NCI-H2196 (cell line): Measurements from ENCODE around the gene TMEM52B.
"Not testable (repeated sequence)": the region's sequence is repeated elsewhere in the genome, so short reads cannot be mapped to it uniquely, and the experiment has no call there.

Experiments used
- DNase-seq: peaks from one replicate; lab custom pipeline; 2025; ENCODE audit not compliant: unreplicated experiment; lab: John Stamatoyannopoulos, UW

Gene TMEM52B

GRCh38 chr12:10170216-10170615 lies 8.6 kb upstream of the TMEM52B start:
- no peak for DNase-seq

DNA sequence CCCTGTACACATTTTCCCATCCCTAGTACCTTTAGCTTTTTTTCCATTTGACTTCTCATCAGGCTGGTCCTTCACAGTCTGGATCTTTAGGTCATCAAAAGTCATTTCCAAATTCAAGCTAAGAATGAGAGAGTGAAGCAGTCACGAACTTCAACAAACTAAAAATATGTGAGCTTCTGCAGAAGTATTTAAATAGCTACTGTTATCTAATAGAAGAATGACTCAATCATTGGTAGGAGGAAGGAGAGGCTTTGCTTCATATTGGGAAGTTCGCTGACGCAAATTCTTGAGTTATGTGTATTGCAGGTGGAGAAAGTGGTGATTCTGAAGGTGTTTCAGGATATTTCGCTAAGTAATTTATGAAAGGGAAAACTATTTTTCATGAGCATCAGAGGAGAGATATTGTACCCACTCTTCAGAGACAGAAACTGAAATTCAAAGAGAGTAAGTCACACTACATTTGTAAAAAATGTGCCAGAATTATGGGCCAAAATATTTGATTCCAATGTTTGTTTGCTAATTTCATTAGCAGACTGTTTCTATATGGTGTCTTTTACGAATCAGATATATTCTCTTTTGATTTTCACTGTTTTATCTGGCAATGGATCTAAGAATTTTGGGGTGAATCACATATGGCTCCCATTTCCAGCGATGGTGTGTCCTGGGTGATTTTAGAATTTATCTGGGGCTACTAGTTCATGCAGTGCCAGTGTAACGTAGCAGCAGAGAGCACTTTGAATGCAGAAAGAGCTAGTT lies 6.7 kb upstream of the TMEM52B start, which contains the start of gene OLR1:
Gene OLR1, minus strand, starts transcription at position 160 of the 756 bp plus-strand sequence. Its CDS starts 55 bp downstream, at position 105.
- no peak for DNase-seq

DNA sequence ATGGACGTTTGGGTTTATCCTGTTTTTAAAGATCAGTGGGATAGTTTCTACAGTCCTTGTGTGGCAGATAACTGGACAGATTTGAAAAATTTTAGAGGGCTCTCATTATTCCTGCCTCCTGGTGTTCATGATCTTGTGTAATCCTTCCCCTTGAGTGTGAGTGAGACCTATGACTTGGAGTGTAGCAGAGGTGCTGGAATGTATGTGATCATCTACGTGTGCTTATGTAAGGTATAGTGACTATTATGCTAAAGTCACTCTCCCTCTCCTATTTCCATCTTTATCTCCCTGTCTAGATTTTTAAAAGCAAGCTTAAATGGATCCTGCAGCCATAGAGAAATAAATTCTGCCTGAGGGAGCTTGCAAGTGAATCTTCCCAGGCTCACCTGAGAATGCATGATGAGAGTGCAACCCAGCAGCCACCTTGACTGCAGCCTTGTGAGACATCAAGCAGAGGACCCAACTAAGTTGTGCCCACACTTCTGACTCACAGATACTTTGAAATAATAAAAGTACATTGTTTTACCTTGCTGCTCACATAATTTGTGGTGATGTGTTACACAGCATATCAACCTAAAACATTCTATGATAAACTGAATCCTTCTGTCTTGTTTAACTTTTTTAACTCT lies 3.7 kb upstream of the TMEM52B start:
- DNase-seq = no peak

DNA sequence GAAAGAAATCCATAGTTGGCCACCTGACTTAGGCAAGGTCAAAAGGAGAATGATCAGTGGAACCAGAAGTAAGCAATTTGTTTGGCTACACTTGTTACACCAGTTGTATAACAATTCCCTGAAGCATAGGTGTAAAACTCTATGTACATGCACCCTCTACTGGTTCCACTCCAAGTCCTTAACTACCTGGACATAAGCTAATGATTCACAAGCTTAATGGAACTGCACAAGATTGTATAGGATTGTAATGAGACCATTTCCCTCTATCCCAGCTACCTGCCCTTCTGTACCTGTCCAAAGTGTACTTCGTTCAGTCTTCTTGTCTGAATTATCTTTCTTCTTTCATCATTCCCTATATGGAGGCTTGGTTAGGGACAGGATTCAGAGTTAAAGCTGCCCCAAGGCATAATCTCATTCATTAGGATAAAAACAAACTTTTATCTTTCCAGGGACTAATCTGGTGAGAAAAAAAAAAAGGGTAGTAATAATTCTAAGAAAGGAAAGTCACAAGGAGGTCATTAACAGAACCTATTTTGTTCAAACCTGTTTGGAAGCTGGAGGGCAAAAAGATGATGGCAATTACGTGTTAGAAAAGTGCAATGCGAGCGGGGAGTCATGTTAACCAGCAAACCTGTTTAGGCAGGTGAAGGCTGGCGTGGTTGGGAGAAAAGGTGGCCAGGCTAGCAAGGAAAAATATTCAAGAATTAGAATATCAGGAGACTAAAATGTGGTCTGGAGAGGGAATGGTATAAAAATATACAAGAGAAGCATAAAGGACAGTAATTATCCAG lies 2.8 kb upstream of the TMEM52B start:
- no peak for DNase-seq

- DNase-seq = no peak
Observed at GRCh38 chr12:10179776-10180181, 947 bp downstream of the TMEM52B start.

DNA sequence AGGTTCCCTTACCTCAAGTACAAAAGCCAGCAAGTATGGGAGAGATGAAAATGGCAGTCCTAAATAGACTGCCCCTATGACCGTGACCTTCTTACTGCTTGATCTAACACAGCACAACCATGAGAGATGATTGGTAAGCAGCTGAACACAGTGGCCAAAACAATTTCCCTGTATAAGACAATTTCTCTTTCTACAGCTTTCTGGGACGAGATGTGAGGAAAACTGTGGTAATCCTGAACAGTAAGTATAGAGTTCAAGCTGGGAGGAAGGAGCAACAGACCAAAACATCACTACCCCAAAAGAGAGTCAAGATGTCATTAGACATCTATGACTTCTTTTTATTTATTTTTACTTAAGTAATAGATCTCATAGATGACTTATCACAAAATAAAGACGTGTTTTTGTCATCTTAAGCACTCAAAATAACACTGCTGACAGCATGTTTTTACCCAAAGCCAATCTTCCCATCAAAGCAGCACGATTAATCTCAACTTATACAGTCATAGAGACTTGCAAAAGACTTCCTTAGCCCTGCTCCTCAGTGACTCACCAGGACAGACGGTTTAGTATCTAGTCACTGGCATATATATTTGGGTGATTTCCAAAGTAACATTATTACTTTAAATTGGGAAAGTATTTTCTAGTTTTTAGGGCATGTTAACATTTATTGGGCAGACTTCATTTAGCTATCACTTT lies 3.7 kb downstream of the TMEM52B start:
- no peak for DNase-seq

DNA sequence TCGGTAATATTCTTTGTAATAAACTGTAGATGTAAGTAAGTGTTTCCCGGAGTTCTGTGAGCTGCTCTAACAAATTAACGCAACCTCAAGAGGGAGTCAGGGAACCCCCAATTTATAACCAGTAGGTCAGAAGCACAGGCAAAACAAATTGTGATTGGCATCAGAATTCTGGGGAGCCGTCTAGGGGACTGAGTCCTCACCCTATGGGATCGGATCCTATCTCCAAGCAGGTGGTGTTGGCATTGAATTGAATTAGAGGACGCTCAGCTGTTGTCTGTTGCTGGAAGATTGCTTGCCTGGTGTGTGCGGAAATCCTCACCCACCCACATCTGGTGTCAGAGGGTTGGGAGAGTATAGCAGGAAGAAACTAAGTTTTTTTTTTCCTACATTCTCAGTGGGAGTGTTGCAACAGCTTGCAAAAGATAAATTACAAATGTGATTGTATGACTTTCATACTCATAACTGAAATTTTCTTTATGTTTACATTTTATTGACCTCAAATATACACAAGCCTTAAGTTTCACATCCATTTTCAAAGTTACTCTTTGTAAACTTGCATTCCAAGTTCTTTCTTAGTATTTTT lies 5.5 kb downstream of the TMEM52B start:
- no peak for DNase-seq

- DNase-seq = no peak
Observed at GRCh38 chr12:10186299-10186698, 7.5 kb downstream of the TMEM52B start.

GRCh38 chr12:10186958-10187357 lies 8.1 kb downstream of the TMEM52B start:
- not testable (repeated sequence) for DNase-seq

DNA sequence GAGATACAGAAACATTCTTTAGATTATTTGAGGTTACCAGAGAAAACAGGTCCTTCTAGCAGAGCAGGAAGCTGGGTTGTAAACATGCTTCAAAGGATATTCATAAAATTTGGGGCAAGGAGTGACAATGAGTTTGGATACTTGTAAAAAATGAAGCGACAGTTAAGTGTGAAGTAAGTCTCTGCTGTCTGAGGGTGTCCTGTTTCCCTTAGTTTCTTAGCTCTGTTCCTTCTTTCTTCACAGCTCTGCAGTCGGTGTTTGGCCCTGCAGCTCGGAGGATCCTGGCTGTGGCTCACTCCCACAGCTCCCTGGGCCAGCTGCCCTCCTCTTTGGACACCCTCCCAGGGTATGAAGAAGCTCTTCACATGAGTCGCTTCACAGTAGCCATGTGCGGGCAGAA lies 10.8 kb downstream of the TMEM52B start:
- no peak for DNase-seq

GRCh38 chr12:10190558-10191388 lies 11.9 kb downstream of the TMEM52B start:
- DNase-seq = peak; percentile 21

- no peak for DNase-seq
Observed at GRCh38 chr12:10191865-10192264, 13.0 kb downstream of the TMEM52B start.

DNA sequence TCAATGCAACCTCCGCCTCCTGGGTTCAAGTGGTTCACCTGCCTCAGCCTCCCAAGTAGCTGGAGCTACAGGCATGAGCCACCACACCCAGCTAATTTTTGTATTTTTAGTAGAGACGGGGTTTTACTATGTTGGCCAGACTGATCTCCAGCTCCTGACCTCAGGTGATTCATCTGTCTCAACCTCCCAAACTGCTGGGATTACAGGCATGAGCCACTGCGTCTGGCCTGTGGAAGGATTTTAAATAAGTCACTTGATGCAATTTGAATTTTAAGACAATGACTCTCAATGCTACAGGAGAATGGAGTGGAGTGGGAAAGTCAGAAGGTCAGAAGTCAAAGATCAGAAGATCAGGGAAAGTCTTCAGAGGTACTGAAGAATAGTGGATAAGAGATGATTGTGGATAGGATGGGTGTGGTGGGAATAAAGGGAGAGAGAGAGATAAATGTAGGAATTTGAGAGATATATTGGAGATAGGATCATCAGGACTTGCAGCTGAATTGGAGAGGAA lies 15.4 kb downstream of the TMEM52B start:
- no peak for DNase-seq

GRCh38 chr12:10196210-10196609 lies 17.4 kb downstream of the TMEM52B start:
- no peak for DNase-seq

- DNase-seq = no peak
Observed at GRCh38 chr12:10197879-10198278, 19.0 kb downstream of the TMEM52B start.

DNA sequence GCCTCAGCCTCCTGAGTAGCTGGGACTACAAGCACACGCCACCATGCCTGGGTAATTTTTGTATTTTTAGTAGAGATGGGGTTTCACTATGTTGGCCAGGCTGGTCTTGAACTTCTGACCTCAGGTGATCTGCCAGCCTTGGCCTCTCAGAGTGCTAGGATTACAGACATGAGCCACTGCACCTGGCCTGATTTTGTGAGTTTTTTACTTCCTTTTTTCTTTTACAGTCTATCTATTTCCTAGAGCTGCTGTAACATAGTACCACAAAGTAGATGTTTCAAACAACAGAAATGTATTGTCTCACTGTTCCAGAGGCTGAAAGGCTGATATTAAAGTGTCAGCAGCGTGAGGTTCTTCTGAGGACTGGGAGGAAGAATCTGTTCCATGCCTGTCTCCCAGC lies 25.7 kb downstream of the TMEM52B start:
- not testable (repeated sequence) for DNase-seq

GRCh38 chr12:10205220-10205807 lies 26.5 kb downstream of the TMEM52B start:
- DNase-seq = no peak

DNA sequence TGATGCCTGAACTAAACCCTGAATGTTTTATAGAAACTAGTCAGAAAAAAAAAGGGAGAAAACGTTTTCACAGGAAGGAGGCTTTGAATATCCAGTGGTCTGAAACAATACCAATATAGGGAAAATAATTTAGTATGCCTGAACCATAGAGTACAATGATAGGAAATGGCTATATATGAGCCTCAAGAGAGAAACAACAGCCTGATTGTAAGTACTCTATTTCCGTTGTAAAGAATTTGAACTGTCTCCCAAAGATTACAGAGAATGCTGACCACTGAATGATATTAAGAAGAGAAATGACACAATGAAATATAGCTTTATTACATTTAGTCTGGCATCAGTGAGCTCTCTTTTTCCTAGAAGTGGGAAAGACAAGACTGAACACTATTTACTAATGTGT lies 28.3 kb downstream of the TMEM52B start:
- DNase-seq = no peak

DNA sequence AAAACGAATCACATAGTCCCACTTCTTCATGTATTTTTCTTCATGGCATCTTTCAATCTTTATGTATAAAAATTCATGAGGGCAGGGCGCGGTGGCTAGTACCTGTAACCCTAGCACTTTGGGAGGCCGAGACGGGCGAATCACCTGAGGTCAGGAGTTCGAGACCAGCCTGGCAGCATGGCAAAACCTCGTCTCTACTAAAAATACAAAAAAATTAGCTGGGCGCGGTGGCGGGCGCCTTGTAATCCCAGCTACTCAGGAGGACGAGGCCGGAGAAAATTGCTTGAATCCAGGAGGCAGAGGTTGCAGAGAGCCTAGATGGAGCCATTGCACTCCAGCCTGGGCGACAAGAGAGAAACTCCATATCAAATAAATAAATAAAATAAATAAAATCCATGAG lies 31.4 kb downstream of the TMEM52B start:
- no peak for DNase-seq
